GM19397 (cell line): ENCODE data around the gene TMEM9B.

Experiments
- ATAC-seq: cut with Tn5 transposase; IDR thresholded peaks from one replicate; pipeline ENCODE4 v1.9.1; 2021; ENCODE audit warnings: mild to moderate bottlenecking, moderate library complexity; ENCODE audit not compliant: unreplicated experiment

Gene TMEM9B

GRCh38 chr11:8932564-8933180 is 31.6 kb downstream of the TMEM9B start, which contains the start of gene C11orf16:
C11orf16 (minus strand) TSS chr11:8932947; CDS start chr11:8932308, 639 bp downstream.
- ATAC-seq = no peak

GRCh38 chr11:8930456-8931175 is 33.6 kb downstream of the TMEM9B start:
- no peak for ATAC-seq

- no peak for ATAC-seq
Observed at GRCh38 chr11:8928981-8929615, 35.1 kb downstream of the TMEM9B start.

GRCh38 chr11:8928205-8928604 is 36.0 kb downstream of the TMEM9B start:
- ATAC-seq = no peak

GRCh38 chr11:8927233-8927632 is 37.0 kb downstream of the TMEM9B start:
- no peak for ATAC-seq

- ATAC-seq = no peak
Observed at GRCh38 chr11:8926236-8926635, 38.0 kb downstream of the TMEM9B start.

GRCh38 chr11:8925711-8926110 is 38.5 kb downstream of the TMEM9B start:
- no peak for ATAC-seq

- no peak for ATAC-seq
Observed at GRCh38 chr11:8922691-8923090, 41.6 kb downstream of the TMEM9B start.

- no peak for ATAC-seq
Observed at GRCh38 chr11:8917157-8917825, 47.0 kb downstream of the TMEM9B start.

GRCh38 chr11:8914661-8915018 is 49.6 kb downstream of the TMEM9B start:
- no peak for ATAC-seq

GRCh38 chr11:8913961-8914660 is 50.1 kb downstream of the TMEM9B start:
- ATAC-seq = no peak

- ATAC-seq = peak; percentile 81
Observed at GRCh38 chr11:8911029-8911823, 53.0 kb downstream of the TMEM9B start, which contains the start of gene AKIP1. AKIP1 (plus strand) TSS chr11:8911189; CDS start chr11:8911450, 261 bp downstream.

GRCh38 chr11:8910649-8911026 is 53.6 kb downstream of the TMEM9B start:
- peak; percentile 0 for ATAC-seq

GRCh38 chr11:8908099-8908498 is 56.1 kb downstream of the TMEM9B start:
- ATAC-seq = no peak

GRCh38 chr11:8907116-8907515 is 57.1 kb downstream of the TMEM9B start:
- no peak for ATAC-seq

- no peak for ATAC-seq
Observed at GRCh38 chr11:8905528-8906165, 58.6 kb downstream of the TMEM9B start.

GRCh38 chr11:8899119-8899753 is 65.0 kb downstream of the TMEM9B start:
- ATAC-seq = no peak
